NCI-H2029 (cell line): ENCODE data around the gene CACNA2D3.

Experiments
- DNase-seq: peaks from one replicate; lab custom pipeline; 2025; lab: John Stamatoyannopoulos, UW

The CACNA2D3 gene

DNA sequence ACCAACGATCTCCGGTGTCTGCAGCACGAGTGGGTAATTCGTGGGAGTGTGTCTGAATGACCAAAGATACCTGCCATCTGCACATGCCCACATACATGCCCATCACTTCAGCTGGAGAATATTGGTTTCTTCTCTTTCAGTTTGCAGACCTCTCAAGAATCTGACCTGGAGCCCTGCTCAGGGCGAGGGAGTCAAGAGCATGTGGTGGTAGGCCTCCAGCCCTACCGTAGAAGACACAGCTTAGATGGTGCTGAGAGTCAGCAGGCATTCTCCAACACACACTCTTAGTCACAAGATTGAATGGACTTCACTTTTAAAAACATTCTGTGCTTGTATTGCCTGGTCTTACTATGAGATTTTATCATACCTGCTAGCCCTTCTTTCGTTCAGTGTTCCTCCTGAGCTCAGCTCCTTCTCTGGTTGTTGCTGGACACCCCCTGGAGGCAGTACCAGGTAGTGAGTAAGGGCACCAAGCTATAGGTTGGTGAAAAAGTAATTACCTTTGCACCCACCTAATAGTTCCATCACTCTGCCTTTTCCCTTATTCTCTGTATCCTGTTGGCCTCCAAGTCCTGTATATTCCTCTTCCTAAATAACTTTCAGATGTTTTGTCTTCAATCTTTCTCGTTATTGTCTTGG, 252.0 kb downstream of the CACNA2D3 start:
- no peak for DNase-seq

DNA sequence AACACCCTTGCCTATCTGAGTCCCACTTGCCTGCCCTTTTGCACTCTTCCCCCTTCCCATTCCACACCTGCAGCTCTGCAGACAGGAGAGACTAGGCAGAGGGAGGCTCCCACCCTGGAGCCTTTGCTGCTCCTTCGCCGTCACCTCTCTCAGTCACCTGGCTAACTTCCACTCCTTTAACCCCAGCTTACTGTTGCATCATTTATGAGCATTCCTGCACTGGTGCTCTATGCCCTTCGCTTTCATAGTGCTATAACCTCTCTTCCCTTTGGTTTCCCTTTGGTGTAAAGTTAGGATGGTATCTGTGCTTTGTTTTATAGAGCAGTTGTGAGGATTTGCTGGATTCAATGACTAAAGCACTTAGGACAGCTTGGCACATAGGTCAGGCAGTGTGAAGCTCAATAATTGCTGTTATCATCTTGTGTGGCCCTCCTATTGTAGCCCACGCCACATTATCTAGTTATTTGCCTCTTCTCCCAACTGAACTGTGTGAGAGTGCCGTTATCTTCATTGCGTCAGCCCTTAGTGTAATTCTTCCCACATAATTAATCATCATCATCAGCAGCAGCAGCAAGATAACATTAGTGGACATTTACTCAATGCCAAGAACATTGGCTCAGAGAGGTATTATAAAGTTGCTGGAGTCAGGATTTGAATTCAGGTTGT, 253.9 kb downstream of the CACNA2D3 start:
- DNase-seq = no peak

DNA sequence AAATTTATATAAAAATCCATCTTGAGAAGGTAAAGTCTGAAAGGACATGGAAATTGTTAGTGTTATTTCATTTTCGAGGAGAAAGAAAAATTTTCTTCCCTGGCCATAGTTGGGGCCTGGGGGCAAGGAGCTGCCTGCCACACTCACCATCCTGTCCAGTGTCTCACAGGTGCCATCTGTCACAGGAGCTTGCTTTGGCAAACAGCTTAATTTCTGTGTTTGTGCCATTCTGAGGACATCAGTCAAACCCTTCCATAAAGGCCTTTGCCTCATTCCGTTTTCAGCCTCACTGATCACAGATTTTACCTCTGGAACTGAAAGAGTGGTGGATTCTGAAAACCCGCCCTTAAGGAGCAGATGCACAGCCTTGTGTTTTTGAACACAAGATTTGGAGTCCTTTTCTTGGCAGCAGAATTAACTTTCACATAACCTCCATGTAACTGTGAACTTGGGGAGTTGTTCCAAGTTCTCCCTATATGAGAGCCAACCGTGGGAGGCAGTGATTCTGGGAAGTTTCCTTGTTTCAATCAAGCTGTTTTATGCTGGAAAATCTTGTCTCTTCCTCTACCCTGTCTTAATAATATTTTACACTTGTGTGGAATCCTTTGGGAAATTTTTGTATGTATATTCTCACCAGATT, 254.7 kb downstream of the CACNA2D3 start:
- DNase-seq = no peak

DNA sequence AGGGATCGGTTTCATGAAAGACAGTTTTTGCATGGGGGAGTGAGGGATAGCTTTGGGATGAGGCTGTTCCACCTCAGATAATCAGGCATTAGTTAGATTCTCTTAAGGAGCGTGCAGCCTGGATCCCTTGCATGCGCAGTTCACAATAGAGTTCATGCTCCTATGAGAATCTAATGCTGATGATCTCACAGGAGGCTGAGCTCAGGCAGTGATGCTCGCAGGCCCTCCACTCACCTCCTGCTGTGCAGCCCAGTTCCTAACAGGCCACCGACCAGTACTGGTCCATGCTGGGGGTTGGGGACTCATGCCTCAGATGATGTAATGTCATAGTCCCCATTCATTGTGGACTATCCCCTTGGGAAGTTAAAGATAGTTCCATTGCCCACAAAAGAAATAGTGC, 255.8 kb downstream of the CACNA2D3 start:
- no peak for DNase-seq

DNA sequence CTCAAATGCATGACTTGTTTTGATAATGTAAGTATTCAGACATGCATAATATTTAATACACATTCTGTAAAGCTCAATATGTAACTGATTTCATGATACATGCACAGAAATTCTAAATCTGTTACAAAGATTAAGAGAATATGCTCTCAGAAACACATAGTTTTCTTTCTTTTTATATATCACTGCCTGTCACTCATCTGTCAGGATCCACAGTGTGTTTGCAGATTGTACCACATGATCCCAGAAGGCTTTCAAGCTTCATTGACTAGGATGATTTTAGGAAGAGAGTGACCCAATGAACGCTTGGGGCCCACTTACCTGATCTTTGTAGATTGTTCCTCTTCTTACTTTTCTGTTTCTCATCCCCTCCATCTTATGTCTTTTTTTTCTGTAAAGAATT, 261.9 kb downstream of the CACNA2D3 start:
- DNase-seq = no peak

DNA sequence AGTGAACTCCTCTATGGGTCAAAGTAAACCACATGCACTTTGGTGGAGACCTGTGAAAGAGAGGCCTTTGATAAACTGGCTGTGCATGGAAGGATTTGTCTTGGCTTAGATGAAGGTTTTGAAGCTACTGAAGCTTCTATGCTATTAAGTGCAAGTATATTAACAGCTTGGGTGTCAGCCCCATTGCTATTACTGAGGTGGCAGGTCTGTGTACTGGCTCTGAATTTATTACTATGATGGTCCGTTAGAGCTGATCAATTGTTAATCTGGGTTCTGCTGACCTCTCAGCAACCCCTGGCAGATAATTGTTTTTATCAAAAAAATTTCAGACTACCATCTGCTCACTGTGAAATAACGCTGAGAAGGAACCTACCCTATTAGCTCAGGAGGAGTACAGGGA, 268.2 kb downstream of the CACNA2D3 start:
- no peak for DNase-seq

DNA sequence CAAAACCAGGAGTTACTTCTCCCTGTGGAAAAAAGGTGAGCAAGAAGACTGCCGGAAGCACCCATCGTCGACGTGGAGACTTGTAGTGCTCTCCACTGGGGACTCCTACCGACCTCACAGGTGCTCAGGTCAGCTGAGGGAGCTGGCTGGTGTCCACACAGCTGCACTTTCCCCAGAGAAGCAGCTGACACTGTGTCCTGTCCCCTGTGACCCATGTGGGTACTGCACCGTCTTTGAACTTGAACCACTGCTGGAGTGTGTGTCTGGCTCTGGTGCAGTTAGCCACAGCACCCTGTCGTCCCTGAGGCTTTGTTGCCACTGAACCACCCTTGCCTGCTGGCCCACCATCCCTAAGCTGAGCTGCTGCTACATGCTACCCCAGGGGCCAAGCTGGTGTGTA, 270.8 kb downstream of the CACNA2D3 start:
- no peak for DNase-seq

DNA sequence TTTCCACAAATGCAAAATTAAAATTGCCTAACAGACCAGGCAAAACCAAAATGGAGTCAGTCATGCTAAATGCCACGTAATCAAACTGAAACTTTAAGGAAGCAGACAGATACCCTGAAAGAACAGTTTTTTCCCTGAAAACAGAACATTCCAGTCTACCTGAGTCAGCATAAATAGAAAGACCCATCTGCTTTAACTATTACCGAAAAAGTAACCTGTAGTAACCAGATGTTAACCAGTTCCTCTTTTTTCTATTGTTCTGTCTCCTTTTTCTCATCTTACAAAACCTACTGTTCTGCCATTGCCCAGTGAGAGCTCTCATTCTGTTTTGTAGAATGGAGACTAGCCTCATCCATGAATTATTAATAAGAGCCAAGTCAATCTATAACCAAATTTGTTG, 286.0 kb downstream of the CACNA2D3 start:
- no peak for DNase-seq

DNA sequence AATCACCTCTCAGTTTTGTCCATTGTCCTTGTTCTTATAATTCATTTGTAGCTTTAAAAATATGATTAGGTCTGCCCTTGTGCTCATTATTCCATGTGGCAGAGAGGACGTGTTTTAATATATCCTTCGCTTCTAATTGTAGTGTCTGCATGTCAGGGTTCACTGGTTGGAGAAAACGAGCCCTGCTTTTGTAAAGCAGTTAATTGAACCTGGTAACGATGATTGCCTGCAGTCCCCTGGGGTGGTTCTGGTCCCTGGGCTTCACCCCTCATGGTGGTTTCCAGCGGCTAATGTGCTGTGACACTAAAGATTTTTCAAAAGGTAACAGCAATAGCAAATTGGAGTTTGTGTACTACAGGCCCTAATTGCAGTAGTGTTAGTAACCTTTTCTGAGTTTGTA, 299.6 kb downstream of the CACNA2D3 start:
- DNase-seq = no peak

DNA sequence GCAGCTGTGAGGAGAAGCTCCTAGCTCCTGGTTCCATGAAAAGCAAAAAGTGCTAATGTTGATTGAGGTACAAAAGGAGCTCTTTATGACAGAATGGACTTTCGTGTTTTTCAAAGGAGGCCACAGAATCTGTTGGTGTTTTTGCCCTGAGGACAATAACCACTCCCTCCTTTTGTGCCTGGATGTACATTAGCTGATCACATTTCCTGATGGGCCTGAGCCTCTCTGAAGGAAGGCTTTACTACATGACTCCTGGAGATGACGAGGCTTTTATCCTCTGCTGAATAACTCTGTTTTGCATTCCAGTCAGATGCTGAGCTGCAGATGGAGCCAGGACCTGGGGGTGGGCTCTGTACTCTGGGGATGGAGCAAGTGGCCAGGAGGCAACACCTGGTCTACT, 301.9 kb downstream of the CACNA2D3 start:
- DNase-seq = no peak

DNA sequence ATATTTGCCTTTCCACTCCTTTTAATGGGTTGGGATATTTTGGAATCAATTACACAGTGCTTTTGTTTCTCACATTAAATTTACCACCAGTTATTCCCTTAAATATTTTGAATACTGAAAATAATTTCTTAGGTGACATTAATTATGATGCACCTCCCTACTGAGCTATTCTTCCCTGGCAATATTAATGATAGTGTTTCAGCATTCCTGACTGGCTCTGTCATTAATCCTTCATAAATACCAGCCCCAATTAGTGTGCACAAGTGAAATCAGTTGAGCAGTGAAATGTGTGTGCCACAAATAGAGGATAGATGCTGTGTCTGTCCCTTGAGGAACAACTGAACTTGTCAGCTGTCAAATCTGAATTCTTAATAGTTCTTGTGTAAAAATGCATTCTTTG, 304.0 kb downstream of the CACNA2D3 start:
- DNase-seq = no peak

DNA sequence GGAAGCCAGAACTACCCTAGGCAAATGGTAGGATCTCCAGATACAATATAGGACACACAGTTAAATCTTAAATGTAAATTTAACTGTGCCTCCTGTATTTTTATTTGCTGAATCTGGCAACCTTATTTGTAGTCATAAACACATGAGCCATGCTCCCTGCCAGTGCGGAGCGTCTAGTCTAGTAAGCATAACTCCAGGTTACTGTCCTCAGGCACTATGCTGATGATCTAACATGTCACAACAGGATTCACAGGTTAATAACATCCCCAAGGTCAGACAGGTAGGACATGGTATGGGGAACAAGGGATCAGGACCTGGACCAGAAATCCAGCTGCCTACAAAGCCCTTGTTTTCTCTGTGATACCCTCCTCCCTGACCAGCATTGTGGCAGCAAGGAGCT, 305.1 kb downstream of the CACNA2D3 start:
- DNase-seq = no peak

DNA sequence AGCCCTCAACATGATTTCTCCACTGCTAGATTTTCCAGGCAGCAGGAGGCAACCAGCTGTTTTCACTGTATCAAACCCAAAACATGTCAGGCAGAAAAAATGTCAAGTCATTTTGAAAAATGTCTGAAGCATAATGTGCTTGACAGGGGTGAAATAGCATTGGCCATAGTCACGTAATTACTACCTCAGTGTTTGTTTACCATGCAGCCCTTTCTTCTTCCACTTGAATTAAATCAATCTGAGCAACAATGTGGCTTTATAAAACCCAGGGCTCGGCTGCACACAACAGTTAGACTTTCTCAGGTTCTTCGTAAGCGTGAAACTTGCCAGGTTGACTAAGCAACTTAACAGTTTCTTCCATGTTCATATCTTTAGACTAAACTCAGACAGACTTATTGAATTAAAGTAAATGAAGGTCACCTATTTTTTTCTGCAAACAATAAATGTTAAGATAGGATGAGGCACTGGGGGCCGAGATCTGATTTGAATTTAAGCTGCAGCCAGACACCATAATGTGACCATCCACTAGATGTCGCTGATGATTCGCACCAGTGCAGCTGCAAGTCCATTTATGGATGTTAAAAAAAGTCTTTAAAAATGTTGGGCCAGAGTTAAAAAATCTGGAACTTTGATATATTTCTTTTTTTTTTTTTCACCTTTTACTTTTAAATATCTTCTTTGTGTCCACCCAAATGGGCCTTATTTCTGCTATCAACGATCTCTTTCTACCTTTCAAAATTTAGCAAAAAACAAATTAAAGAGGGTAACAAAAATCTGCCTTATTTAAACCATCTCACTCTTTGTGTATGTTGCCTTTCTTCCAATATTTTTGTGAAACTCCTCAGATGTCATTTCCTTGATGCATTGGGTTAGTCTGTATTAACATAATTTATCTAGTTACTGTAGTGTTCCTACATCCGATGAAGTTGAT, 305.9 kb downstream of the CACNA2D3 start:
- peak; percentile 13 for DNase-seq

DNA sequence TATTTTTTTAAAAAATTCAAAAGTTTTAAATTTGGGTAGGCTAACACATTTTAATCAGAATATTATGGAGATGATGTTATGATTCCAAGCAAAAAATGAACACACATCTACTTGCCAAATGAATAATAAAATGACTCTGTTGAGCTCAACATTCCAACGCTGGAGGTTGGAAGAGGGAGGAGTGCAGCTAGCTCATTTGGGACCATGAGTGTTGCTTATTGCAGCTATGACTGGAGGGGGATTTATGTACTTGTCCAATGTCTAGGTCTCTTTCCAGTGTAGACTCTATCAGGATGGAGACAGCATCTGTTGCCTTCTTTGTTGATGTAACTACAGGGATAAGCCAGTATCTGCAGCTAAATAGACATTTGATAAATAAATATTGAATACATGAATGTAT, 310.6 kb downstream of the CACNA2D3 start:
- no peak for DNase-seq

DNA sequence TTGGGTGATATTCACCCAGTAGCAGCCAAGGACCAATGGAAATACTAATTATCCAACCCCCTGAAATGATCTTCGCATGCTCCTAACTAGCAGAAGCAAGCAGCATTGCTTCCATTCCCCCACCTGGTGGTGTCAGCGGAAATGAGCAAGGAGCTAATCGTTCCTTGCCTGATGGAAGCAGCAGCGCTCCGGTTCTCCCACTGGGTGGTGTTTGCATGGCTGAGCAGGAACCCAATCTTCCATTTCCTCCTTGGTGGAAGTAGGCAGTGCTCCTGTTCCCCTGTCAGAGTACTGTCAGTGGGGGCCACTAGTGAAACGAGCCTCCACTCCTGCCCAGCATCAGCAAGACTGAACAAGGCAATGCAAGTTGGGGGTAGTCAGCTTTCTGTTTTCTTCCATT, 311.5 kb downstream of the CACNA2D3 start:
- DNase-seq = no peak

DNA sequence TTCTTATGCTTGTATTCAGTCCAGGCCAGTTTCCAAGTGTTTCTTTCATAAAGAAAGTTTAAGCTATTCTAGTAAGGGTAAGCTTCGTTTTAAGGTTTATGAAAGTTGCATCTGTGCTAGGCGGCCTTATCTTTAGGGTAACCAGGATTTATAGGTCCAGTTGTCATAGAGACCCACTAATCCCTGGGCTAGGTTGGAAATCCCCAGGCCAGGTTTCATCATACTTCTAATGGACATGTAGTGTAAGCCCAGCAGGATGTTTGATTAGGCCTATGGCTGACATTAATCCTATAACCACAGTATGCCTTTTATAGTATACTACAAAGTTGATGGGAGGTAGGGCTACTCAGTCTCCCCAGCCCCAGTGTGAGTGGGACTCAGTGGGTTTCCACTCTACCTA, 312.4 kb downstream of the CACNA2D3 start:
- no peak for DNase-seq

DNA sequence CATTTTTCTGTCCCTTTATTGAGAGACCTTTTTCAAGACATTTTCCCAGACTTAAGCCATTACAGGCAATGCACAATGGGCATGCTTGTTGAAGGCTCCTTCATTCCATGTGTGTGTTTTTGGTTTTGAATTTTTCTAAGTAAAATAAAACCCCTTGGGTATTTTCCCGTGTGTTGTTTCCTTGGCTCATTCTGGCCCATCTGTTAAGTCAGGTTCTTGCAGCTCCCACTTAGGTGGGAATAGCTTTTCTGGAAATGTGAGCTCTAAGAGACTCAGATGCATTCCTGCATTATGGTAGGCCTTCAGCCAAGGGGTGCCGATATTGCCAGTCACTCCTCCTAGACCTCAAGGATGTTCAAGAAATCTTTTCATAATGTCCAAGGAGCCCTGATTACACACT, 314.9 kb downstream of the CACNA2D3 start:
- DNase-seq = no peak

DNA sequence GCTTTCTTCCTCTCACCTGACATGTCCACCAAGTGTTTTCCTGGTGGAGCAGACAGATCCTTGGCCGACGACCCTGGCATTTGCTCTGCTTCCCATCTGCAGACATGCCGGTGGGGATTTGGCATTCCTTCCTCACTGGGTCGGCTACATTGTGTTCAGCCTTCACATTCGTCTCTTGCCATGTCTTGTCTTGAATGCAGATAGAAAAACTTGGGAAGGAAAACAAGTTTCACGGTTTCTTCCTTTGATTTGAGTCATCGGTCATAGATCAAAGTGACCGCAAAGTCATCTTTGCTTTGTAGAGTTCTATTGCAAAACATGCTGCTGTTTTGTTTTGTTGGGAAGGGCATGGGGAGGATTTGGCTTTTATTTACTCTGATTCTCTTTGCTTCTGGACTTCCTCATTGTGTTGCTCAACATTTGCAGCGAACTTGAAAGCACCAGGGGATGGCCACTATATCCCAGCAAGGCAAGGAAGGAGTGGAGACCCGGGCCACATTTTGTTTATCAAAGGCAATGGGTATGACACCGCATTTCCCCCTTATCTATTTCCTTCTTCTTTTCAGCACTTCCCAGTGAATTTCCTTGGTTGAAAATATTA, 321.3 kb downstream of the CACNA2D3 start:
- no peak for DNase-seq

DNA sequence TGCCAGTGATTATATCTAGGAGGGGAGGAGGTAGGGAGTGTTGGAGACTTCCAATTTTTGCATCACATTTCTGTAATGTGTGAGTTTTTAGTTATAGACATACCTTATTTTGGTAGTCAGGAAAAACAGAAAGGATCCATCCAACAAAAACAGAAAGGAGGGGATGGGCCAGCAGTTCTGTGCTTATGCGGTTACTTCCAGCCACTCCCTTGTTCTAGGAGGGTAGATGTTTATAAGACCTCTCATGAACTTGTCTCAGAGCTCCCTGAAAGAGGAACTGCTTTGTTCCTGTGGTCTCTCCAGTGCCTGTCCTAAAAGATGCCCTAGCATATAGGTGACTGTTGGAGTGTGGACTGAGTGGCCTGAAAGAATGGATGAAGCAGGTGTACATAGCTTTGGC, 323.3 kb downstream of the CACNA2D3 start:
- DNase-seq = no peak

DNA sequence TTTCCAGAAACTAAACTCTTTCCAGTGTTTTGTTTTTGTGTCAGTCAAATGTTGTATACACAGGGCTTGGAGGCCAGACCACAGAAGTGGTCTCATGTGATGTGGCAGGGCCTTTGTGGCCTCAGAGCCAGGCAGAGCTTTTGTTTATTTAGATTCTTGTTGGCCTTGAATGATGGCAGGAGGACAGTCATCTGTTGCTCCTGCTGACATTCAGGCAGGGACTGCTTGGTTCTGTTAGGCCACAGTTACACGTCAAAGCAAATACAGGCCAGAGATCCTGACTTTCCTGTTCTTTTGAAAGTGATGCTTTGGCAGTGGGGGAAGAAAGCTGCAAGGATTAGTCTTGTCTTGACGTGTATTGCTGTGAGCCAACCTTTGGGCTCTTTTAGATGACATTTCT, 325.1 kb downstream of the CACNA2D3 start:
- DNase-seq = no peak

DNA sequence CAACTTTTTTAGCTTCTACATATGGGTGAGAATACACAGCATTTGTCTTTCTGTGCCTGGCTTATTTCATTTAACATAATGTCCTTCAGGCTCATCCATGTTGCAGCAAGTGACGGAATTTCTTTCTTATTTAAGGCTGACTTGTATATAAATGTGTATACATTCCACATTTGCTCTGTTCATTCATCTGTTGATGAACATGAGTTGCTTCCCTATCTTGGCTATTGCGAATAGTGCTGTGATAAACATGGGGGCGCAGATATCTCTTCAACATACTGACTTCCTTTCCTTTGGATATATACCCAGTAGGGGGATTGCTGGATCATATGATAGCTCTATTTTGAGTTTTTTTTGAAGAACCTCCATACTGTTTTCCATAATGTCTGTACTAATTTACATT, 332.5 kb downstream of the CACNA2D3 start:
- no peak for DNase-seq

DNA sequence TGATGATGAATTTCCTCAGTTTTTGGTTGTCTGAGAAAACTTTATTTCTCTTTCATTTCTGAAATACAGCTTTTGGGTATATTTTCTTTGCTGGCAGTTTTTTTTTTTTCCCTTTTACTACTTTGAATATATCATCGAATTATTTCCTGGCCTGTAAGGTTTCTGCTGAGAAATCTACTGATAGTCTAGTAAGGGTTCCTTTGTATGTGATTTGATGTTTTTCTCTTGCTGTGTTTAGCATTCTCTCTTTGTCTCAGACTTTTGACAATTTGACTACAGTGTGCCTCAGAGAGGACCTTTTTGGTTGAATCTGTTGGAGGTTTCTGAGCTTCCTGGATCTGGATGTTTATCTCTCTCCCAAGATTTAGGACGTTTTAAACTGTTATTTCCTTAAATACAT, 336.0 kb downstream of the CACNA2D3 start:
- DNase-seq = no peak
